Choroid plexus epithelial cell (primary cell): ENCODE results near the gene OTOP3.
A peak's percentile ranks its signal among the peaks of the same experiment; 100 is the strongest.

Source experiments
- DNase-seq: peaks from one replicate; pipeline ENCODE4 v3.0.0-alpha.2; 2010; ENCODE audit warnings: low read depth
- H3K4me3 ChIP-seq: 2 replicates; pipeline ENCODE4 v1.5.1; 2011; ENCODE audit warnings: low read depth, mild to moderate bottlenecking, control low read depth, low read length, moderate library complexity
- TF ChIP-seq, protein P1 (sequence below): conservative IDR thresholded peaks from 2 replicates; pipeline ENCODE4 v1.5.1; 2011; ENCODE audit warnings: low read depth, mild to moderate bottlenecking, control low read depth, inconsistent platforms, low read length, moderate library complexity

The OTOP3 gene

DNA sequence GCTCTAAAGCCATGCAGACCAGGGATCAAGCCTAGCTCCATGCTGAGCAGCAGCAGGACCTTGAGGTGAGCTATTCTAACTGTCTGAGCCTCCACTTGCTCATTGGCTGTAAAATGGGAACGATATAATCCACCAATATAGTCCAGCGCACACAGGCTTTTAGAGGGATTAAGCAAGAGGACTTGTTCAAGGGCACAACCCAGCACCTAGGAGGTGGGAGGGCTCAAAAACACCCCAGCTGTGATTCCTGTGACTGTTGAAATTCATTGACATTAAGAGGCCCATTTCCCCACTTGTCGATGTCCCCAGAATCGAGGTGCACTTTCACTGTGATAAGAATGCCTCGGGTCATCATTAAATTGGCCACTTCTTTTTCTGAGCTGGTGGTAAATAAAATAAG lies 16.8 kb upstream of the OTOP3 start:
- no peak for DNase-seq
- TF ChIP-seq, protein P1, sequence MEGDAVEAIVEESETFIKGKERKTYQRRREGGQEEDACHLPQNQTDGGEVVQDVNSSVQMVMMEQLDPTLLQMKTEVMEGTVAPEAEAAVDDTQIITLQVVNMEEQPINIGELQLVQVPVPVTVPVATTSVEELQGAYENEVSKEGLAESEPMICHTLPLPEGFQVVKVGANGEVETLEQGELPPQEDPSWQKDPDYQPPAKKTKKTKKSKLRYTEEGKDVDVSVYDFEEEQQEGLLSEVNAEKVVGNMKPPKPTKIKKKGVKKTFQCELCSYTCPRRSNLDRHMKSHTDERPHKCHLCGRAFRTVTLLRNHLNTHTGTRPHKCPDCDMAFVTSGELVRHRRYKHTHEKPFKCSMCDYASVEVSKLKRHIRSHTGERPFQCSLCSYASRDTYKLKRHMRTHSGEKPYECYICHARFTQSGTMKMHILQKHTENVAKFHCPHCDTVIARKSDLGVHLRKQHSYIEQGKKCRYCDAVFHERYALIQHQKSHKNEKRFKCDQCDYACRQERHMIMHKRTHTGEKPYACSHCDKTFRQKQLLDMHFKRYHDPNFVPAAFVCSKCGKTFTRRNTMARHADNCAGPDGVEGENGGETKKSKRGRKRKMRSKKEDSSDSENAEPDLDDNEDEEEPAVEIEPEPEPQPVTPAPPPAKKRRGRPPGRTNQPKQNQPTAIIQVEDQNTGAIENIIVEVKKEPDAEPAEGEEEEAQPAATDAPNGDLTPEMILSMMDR = no peak
- no peak overlapping the region for H3K4me3 ChIP-seq

DNA sequence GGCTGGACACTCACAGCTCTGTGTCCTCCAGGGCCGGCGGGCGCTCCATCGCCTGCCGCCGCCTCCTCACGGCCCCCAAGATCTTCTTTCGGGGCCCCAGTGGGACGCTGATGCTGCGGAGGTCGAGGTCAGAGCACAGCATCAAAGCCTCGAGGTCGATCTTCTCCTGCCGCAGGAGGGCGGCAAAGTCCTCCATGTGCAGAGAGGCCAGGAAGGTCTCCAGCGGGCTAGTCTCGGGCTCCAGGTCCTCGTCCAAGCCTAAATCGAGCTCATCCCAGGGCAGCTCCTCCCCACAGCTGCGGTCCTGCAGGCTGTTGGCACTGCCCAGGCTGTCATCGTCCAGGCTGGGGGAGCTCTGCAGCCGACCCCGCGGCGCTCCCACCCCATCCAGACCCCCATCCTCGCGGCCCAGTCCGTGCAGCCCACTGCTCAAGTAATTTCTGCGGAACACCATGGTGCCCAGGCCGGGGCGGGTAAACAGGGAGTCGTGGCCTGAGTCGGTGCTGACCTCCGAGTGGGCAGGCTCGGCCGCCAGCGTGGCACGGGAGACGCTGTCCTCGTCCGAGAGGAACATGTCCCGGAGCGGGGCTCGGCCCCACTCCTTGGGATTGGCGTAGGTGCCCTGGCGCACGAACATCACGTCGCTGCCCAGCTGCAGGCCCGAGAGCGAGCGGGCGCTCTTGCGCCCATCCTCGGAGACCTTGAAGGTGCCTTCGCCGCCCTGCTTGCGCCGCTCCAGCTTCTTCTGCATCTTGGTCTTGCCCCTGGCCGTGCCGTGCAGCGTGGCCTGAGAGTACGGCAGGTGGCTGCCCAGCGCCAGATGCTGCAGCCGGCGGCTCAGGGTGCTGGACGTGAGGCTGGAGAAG lies 16.0 kb upstream of the OTOP3 start:
- TF ChIP-seq, protein P1 = peak; percentile 38
- peak; percentile 9 for DNase-seq
- H3K4me3 ChIP-seq = no peak overlapping the region

DNA sequence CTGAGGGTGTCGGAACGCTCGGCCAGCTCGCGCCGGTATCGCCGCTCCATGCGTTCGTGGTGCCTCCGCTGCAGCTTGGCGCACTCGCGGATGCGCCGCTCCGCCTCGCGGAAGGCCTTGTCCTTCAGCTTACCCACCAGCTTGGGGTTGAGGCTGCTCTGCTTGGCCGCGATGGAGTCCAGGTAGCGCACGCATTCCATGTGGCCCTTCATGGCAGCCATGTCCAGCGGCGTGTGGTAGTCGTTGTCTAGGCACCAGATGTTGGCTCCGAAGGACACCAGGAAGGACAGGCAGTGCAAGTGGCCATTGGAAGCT lies 15.4 kb upstream of the OTOP3 start:
- TF ChIP-seq, protein P1 = no peak
- H3K4me3 ChIP-seq = no peak overlapping the region
- no peak for DNase-seq

DNA sequence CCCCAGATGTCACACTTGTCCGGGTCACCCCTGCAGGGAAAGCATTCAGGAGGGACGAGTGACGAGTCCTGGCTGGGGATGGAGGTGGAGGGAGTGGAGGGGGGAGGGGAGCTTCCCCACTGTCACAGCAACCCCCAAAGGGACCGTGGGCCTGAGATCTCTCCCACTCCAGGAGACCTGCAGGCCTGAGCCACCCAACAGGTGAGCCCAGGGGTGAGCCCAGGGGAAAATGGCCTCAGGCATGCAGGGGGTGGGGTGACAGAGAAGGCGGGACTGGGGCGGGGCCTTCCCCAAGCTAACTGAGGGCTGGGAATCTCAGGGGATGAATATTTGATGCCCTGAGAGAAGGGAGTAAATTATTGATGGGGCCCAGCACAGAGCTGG lies 15.1 kb upstream of the OTOP3 start:
- TF ChIP-seq, protein P1 = no peak
- DNase-seq = no peak
- no peak overlapping the region for H3K4me3 ChIP-seq

DNA sequence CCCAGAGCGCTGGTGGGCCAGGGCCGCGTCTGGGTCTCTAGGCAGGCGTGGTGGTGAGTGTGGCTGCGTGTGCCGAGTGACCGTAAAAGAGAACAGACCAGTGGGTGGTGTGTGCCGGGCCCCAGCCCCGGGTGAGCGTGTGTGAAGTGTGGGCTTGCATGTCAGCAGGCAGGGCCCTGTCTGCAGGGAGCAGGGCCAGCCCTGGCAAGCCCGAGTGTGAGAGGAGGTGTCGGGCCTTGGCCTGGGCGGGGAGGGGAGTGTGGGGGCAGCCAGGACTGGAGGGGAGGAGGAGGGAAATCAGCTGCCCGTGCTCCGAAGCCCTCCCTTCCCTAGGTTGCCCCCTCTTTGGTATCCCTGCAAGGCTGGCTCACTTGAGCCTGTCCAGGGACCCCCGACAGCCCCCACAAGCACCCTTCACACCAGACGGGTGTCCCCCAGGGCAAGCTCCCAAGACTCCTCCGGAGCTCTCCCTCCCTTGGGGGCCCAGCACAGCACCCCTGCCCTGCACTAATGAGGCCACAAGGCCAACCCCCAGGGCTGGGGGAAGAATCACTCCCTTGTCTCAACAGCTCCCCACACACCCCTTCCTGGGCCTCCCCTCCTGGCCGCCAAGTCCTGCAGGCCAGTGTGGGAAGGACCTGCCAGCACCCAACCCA lies 14.5 kb upstream of the OTOP3 start:
- H3K4me3 ChIP-seq = no peak overlapping the region
- TF ChIP-seq, protein P1 = no peak

DNA sequence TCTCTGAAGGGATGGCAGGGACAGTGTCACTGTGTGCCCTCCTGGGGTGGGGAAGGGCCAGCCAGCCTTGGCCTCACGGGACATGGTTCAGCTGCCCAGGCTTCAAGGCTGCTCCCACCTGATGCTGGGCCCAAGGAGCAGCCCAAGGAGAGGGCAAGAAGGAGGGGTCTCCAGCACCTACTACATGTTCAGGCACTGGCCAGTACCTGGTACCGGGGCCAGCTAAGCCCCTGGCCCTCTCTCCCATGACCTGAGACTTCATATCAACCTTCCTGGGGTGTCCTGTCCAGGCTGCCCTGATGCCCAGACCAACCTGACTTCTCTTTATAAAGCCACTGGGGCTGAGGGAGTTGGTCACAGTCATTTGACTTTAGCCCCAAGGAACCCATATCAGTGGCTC lies 13.9 kb upstream of the OTOP3 start:
- TF ChIP-seq, protein P1 = no peak
- DNase-seq = no peak
- H3K4me3 ChIP-seq = no peak overlapping the region

More for the DNA sequence above, 14.5 kb upstream of the OTOP3 start:
- DNase-seq = no peak
